ENCODE measurements around the gene LAP3.

The LAP3 gene

DNA sequence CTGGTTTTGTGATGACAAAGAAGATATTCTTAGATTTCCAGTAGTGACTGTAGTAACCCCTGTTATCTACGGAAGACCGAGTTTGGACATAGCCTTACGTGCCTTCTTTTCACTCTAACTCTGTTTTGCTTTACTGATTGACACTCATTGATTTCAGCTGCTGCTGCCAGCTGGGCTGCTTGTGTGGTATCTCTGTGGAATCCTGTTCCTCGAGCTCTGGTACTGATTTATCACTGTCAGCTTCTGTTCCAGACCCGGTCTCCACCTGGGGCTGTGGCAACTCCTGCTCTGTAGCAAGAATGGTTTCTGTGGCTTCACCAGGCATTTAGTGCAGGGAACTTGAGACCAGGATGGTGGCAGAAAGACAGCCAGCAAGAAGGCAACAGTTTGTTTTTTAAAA, 24.6 kb upstream of the LAP3 start:
- TF ChIP-seq, protein P1, sequence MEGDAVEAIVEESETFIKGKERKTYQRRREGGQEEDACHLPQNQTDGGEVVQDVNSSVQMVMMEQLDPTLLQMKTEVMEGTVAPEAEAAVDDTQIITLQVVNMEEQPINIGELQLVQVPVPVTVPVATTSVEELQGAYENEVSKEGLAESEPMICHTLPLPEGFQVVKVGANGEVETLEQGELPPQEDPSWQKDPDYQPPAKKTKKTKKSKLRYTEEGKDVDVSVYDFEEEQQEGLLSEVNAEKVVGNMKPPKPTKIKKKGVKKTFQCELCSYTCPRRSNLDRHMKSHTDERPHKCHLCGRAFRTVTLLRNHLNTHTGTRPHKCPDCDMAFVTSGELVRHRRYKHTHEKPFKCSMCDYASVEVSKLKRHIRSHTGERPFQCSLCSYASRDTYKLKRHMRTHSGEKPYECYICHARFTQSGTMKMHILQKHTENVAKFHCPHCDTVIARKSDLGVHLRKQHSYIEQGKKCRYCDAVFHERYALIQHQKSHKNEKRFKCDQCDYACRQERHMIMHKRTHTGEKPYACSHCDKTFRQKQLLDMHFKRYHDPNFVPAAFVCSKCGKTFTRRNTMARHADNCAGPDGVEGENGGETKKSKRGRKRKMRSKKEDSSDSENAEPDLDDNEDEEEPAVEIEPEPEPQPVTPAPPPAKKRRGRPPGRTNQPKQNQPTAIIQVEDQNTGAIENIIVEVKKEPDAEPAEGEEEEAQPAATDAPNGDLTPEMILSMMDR (conservative IDR thresholded peaks at IDR 0.05; ENCODE audit: low read depth) = no peak
- CTCF ChIA-PET = no interaction called here
- POLR2A ChIA-PET (ENCODE audit: low non-redundant PET) = no interaction called here
- no peak overlapping the region for H3K27ac ChIP-seq
- no peak for DNase-seq (ENCODE audit: low spot score)

DNA sequence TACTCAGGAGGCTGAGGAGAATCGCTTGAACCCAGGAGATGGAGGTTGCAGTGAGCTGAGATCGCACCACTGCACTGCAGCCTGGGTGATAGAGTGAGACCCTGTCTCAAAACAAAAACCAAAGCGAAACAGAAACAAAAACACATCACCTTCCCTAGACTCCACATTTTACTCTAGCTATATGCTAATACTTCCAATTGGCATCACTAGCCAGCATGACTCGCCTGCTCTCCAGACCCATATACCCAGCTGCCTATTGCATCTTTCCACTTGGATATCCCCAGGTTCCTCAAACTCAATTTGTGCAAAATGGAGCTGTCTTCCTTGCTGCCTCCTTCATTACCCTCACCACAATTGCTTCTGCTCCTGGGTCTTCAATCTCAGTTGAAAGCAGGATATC, 22.4 kb upstream of the LAP3 start:
- POLR2A ChIA-PET (ENCODE audit: low non-redundant PET) = no interaction called here
- CTCF ChIA-PET = interaction anchor here (0.7 kb wide), 1 partner anchor 910 kb away, joined by 4 read pairs; no protein-coding TSS in a partner anchor
- no peak for DNase-seq (ENCODE audit: low spot score)

GRCh38 chr4:17556498-17556897, 20.5 kb upstream of the LAP3 start:
- DNase-seq (ENCODE audit: low spot score) = no peak
- ChIA-PET POLR2A (ENCODE audit: low non-redundant PET) (no interaction called here), CTCF (interaction anchor here (0.7 kb wide), 1 partner anchor 60 kb away, joined by 3 read pairs; no protein-coding TSS in a partner anchor)
- TF ChIP-seq, protein P1 (conservative IDR thresholded peaks at IDR 0.05; ENCODE audit: low read depth) = no peak
- no peak overlapping the region for H3K27ac ChIP-seq

More for the DNA sequence above, 22.4 kb upstream of the LAP3 start:
- TF ChIP-seq, protein P1 (conservative IDR thresholded peaks at IDR 0.05; ENCODE audit: low read depth) = no peak
- H3K27ac ChIP-seq = no peak overlapping the region

DNA sequence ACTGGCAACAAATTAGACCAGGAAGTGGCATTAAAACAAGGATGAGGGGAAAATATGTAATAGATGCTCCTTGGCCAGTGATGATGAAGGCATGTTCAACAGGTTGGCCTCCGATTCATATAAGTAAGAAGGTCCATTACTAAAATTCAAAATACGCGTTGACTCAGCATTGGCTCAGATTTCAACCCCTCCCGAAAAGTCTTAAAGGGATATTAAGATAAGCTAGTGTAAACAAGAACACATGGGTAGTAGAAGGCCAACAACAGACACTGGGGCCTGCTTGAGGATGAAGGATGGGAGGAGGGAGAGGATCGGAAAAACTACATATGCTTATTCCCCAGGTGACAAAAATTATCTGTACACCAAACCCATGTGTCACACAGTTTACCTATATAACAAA, 19.1 kb upstream of the LAP3 start:
- TF ChIP-seq, protein P1 (conservative IDR thresholded peaks at IDR 0.05; ENCODE audit: low read depth) = no peak
- no peak for DNase-seq (ENCODE audit: low spot score)
- no peak overlapping the region for H3K27ac ChIP-seq
- ChIA-PET POLR2A (ENCODE audit: low non-redundant PET) (no interaction called here), CTCF (no interaction called here)

- no peak for DNase-seq (ENCODE audit: low spot score)
- ChIA-PET CTCF (no interaction called here), POLR2A (ENCODE audit: low non-redundant PET) (no interaction called here)
These were observed 17.9 kb upstream of the LAP3 start for GRCh38 chr4:17558941-17559708.

GRCh38 chr4:17559709-17560048, 17.3 kb upstream of the LAP3 start:
- ChIA-PET POLR2A (ENCODE audit: low non-redundant PET) (no interaction called here), CTCF (no interaction called here)
- no peak overlapping the region for H3K27ac ChIP-seq
- no peak for DNase-seq (ENCODE audit: low spot score)
- TF ChIP-seq, protein P1 (conservative IDR thresholded peaks at IDR 0.05; ENCODE audit: low read depth) = no peak

More at GRCh38 chr4:17558941-17559708, 17.9 kb upstream of the LAP3 start:
- TF ChIP-seq, protein P1 (conservative IDR thresholded peaks at IDR 0.05; ENCODE audit: low read depth) = no peak
- H3K27ac ChIP-seq = no peak overlapping the region

Data from RWPE1 (cell line).